HUES48 (cell line): ENCODE data around the gene SUGT1.

Experiments
- H3K27ac ChIP-seq: one replicate; pipeline ENCODE4 v1.7.0; 2013; ENCODE audit warnings: low read depth, low read length, inconsistent platforms
- H3K27me3 ChIP-seq: 2 replicates; pipeline ENCODE4 v1.6.1; 2013; ENCODE audit warnings: mild to moderate bottlenecking, low read length; ENCODE audit not compliant: control insufficient read depth, insufficient read depth
- H3K36me3 ChIP-seq: 2 replicates; pipeline ENCODE4 v1.6.1; 2013; ENCODE audit warnings: low read length; ENCODE audit not compliant: control insufficient read depth, insufficient read depth
- H3K4me1 ChIP-seq: 2 replicates; pipeline ENCODE4 v1.6.1; 2013; ENCODE audit warnings: mild to moderate bottlenecking, low read length; ENCODE audit not compliant: control insufficient read depth, insufficient read depth
- H3K4me3 ChIP-seq: 2 replicates; pipeline ENCODE4 v1.5.1; 2013; ENCODE audit warnings: mild to moderate bottlenecking, low read depth, low read length
- H3K9ac ChIP-seq: 2 replicates; pipeline ENCODE4 v1.6.1; 2013; ENCODE audit warnings: mild to moderate bottlenecking, low read depth, low read length, moderate library complexity
- H3K9me3 ChIP-seq: 2 replicates; pipeline ENCODE4 v1.6.1; 2013; ENCODE audit warnings: low read length; ENCODE audit not compliant: control insufficient read depth, insufficient read depth

SUGT1 gene

DNA sequence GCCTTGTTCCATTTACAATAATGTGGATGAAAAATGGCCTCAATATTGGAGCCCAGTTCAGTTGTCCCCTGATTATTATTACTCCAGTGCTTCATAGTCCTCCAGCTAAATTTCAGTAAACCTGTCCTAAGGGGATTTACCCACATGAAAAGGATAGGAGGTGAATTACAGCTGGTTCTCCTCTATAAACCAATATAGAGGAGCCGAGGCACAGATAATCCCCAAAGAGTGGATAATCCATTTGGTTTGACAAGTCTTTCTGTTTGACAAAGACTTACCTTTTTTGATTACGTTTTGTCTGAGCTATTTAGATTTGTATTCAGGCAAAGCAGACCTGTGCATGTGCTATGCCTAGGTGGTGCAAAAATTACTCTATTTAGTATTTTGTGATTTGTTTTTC lies 84.3 kb downstream of the SUGT1 start:
- H3K9ac ChIP-seq: no peak overlapping the region; the same call in 1 of the 2 replicates

GRCh38 chr13:52737451-52737850 lies 84.8 kb downstream of the SUGT1 start:
- Histone ChIP-seq H3K36me3 (peaks cover 33% of the 10 kb centered on the region), H3K9ac (0 out of 2 replicates have a peak overlapping the region, but pooled peaks have one; percentile 28), H3K9me3 (no peaks in the 10 kb centered on the region), H3K4me3 (peak overlapping the region; percentile 69), H3K27me3 (peaks cover 5% of the 10 kb centered on the region), H3K4me1 (peaks cover 43% of the 10 kb centered on the region), H3K27ac (peak overlapping the region; percentile 87)

More for the DNA sequence above, 84.3 kb downstream of the SUGT1 start:
- peaks cover 39% of the 10 kb centered on the region for H3K36me3 ChIP-seq
- peaks cover 43% of the 10 kb centered on the region for H3K4me1 ChIP-seq
- H3K4me3 ChIP-seq: peak overlapping the region; percentile 69; the same call in 1 of the 2 replicates
- peak overlapping the region; percentile 87 for H3K27ac ChIP-seq
- peaks cover 5% of the 10 kb centered on the region for H3K27me3 ChIP-seq
- H3K9me3 ChIP-seq: no peaks in the 10 kb centered on the region

GRCh38 chr13:52737965-52738364 lies 85.3 kb downstream of the SUGT1 start:
- Histone ChIP-seq H3K9ac (peak overlapping the region; percentile 79; the same call in 1 of the 2 replicates), H3K36me3 (peaks cover 28% of the 10 kb centered on the region), H3K27ac (peak overlapping the region; percentile 87), H3K4me1 (peaks cover 43% of the 10 kb centered on the region), H3K4me3 (peak overlapping the region; percentile 69), H3K9me3 (no peaks in the 10 kb centered on the region), H3K27me3 (peaks cover 5% of the 10 kb centered on the region)

GRCh38 chr13:52738719-52739467 lies 86.3 kb downstream of the SUGT1 start:
- H3K36me3 ChIP-seq: peaks cover 19% of the 10 kb centered on the region
- peak overlapping the region; percentile 87 for H3K27ac ChIP-seq
- peaks cover 5% of the 10 kb centered on the region for H3K27me3 ChIP-seq
- peak overlapping the region; percentile 69 for H3K4me3 ChIP-seq
- peak overlapping the region; percentile 79 for H3K9ac ChIP-seq
- H3K4me1 ChIP-seq: peaks cover 43% of the 10 kb centered on the region
- peaks cover 5% of the 10 kb centered on the region; the same call in 1 of the 2 replicates for H3K9me3 ChIP-seq

GRCh38 chr13:52739468-52740071 lies 86.9 kb downstream of the SUGT1 start, which contains the start of gene CNMD:
Gene CNMD (minus strand): TSS chr13:52739820. CDS start chr13:52739701, 119 bp downstream.
- H3K27me3 ChIP-seq: peaks cover 5% of the 10 kb centered on the region
- H3K9ac ChIP-seq: peak within 1 kb of the TSS; percentile 79
- peak within 1 kb of the TSS; percentile 87 for H3K27ac ChIP-seq
- H3K4me3 ChIP-seq: peak within 1 kb of the TSS; percentile 69
- peaks cover 13% of the 10 kb centered on the region for H3K36me3 ChIP-seq
- peaks cover 43% of the 10 kb centered on the region for H3K4me1 ChIP-seq
- peaks cover 5% of the 10 kb centered on the region; the same call in 1 of the 2 replicates for H3K9me3 ChIP-seq

- Histone ChIP-seq H3K36me3 (no peaks in the 10 kb centered on the region), H3K9me3 (peaks cover 5% of the 10 kb centered on the region; the same call in 1 of the 2 replicates), H3K27ac (no peak overlapping the region), H3K27me3 (peaks cover 5% of the 10 kb centered on the region), H3K9ac (no peak overlapping the region), H3K4me3 (no peak overlapping the region), H3K4me1 (peaks cover 14% of the 10 kb centered on the region)
Observed at GRCh38 chr13:52743569-52743968, 90.9 kb downstream of the SUGT1 start.

GRCh38 chr13:52743988-52744387 lies 91.4 kb downstream of the SUGT1 start:
- peaks cover 5% of the 10 kb centered on the region for H3K27me3 ChIP-seq
- H3K4me1 ChIP-seq: peaks cover 13% of the 10 kb centered on the region
- no peak overlapping the region for H3K27ac ChIP-seq
- H3K9ac ChIP-seq: no peak overlapping the region
- H3K9me3 ChIP-seq: peaks cover 5% of the 10 kb centered on the region; the same call in 1 of the 2 replicates
- H3K36me3 ChIP-seq: no peaks in the 10 kb centered on the region
- H3K4me3 ChIP-seq: no peak overlapping the region

- H3K27ac ChIP-seq: no peak overlapping the region
- no peak overlapping the region for H3K9ac ChIP-seq
- H3K27me3 ChIP-seq: peaks cover 5% of the 10 kb centered on the region
- peaks cover 11% of the 10 kb centered on the region for H3K4me1 ChIP-seq
- no peak overlapping the region for H3K4me3 ChIP-seq
- H3K9me3 ChIP-seq: peaks cover 5% of the 10 kb centered on the region; the same call in 1 of the 2 replicates
- no peaks in the 10 kb centered on the region for H3K36me3 ChIP-seq
Observed at GRCh38 chr13:52744842-52745375, 92.3 kb downstream of the SUGT1 start.

DNA sequence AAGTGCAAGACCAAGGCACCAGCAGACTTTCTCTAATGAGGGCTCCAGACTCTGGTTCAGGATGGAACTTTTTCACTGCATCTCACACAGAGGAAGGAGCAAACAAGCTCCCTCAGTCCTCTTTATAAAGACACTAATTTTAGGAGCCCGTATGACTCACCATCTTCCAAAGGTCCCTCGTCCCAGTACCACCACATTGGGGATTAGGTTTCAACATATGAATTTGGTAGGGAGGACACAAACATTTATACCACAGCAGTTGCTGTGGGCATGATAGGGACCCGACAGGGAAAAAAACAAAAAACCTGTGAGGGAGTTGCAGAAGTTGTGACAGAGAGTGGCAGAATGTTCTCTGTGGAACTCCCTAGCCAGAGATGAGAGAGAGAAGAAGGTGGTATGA lies 93.5 kb downstream of the SUGT1 start:
- no peak overlapping the region for H3K9ac ChIP-seq
- H3K9me3 ChIP-seq: peaks cover 5% of the 10 kb centered on the region; the same call in 1 of the 2 replicates
- no peaks in the 10 kb centered on the region; the same call in 1 of the 2 replicates for H3K27me3 ChIP-seq
- no peaks in the 10 kb centered on the region for H3K36me3 ChIP-seq
- 0 out of 2 replicates have a peak, but pooled peaks cover 4% of the 10 kb centered on the region for H3K4me1 ChIP-seq
- H3K4me3 ChIP-seq: no peak overlapping the region
- no peak overlapping the region for H3K27ac ChIP-seq

DNA sequence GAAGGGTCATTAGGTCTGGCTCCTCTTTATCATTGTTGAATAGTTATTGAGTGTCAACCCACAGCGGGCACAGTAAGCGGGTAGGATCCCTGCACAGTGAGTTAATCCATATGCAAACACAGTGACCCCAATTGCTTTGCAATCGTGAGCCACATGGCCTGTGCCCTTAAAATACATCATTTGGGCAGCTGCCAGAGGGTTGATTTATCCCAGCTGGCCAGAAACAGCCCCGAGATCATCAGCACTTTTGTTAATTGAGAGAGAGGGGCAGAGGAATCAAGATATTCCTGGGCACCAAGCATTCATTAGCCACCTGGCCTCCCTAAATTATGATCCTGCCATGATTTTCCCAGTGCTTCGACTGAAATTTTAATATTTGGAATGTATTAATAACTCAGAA lies 96.8 kb downstream of the SUGT1 start:
- no peak overlapping the region for H3K4me3 ChIP-seq
- H3K4me1 ChIP-seq: 0 out of 2 replicates have a peak, but pooled peaks cover 5% of the 10 kb centered on the region
- no peak overlapping the region for H3K9ac ChIP-seq
- no peaks in the 10 kb centered on the region for H3K9me3 ChIP-seq
- H3K27ac ChIP-seq: no peak overlapping the region
- no peaks in the 10 kb centered on the region for H3K36me3 ChIP-seq
- no peaks in the 10 kb centered on the region for H3K27me3 ChIP-seq
